Body of pancreas (tissue), 4 donors: Measurements from ENCODE around the gene AMBRA1. TPM values are rescaled to one million over a fixed set of nuclear protein-coding genes. Genes with fewer than 3 reads are reported as not detected.

Source experiments
- ATAC-seq: fragments of 150-250 bp; one replicate; pipeline ENCODE4 v1.9.1; 2016
- DNase-seq, 4 donors: peaks; one replicate each; pipeline ENCODE4 v3.0.0-alpha.2; 2019
- H3K27ac ChIP-seq, 4 donors: fragments of 200-600 bp; sonication (generic); 1 replicate in 3 of 4; 2 replicates in 1 of 4; pipeline versions ENCODE4 v1.5.1 to v1.6.1; 2016 to 2019; ENCODE audit warnings: mild to moderate bottlenecking in 1 of 4, mixed read lengths in 1 of 4, moderate library complexity in 1 of 4
- H3K27me3 ChIP-seq, 2 donors: fragments of 200-600 bp; sonication (generic); one replicate each; pipeline ENCODE4 v1.6.0; 2016; ENCODE audit warnings: mild to moderate bottlenecking in 1 of 2
- H3K36me3 ChIP-seq, 2 donors: fragments of 200-600 bp; sonication (generic); replicated peaks in 1 of 2; 2 replicates each; pipeline ENCODE4 v1.5.1; 2016; ENCODE audit warnings: low read depth in 2 of 2; ENCODE audit not compliant: insufficient read depth in 1 of 2
- H3K4me1 ChIP-seq: fragments of 200-600 bp; sonication (generic); one replicate; pipeline ENCODE4 v1.6.0; 2016
- H3K4me3 ChIP-seq, 2 donors: fragments of 200-600 bp; sonication (generic); 1 replicate in 1 of 2; 2 replicates in 1 of 2; pipeline ENCODE4 v1.5.1; 2016 to 2019
- H3K9me3 ChIP-seq, 3 donors: fragments of 200-600 bp; sonication (generic); 1 replicate in 2 of 3; 2 replicates in 1 of 3; pipeline ENCODE4 v1.5.1; 2016
- CTCF ChIP-seq, 7 experiments: fragments of 450-650 bp in 4 of 7; fragments of 200-600 bp in 3 of 7; sonication (generic) in 3 of 7; IDR thresholded peaks; one replicate each; pipeline ENCODE4 v1.5.1; 2016 to 2019; ENCODE audit warnings: antibody characterized with exemption in 7 of 7
- POLR2A ChIP-seq, 3 donors: fragments of 450-650 bp; IDR thresholded peaks; one replicate each; pipeline ENCODE4 v1.6.1; 2016; ENCODE audit warnings: antibody characterized with exemption in 3 of 3, mild to moderate bottlenecking in 2 of 3
- WGBS, 2 donors: methylation state at CpG; one replicate each; pipeline ENCODE4 v1.1.5; 2017; 5-methylcytosine and 5-hydroxymethylcytosine counted together
- intact Hi-C: fragments of 100-400 bp; cut with DNase I; formaldehyde crosslinking; loops from one replicate; pipeline ENCODE4 v1.15.1; 2023
- total RNA-seq, 2 donors: library from RNA; depleted of rRNA; stranded (reverse); fragments of >200 nt; gene quantifications; one replicate each; pipeline ENCODE4 v1.1.0, GENCODE V29; 2016

The AMBRA1 gene
- total RNA-seq, 2 donors from 2014 or later, result 17.6 to 43.2 TPM

DNA sequence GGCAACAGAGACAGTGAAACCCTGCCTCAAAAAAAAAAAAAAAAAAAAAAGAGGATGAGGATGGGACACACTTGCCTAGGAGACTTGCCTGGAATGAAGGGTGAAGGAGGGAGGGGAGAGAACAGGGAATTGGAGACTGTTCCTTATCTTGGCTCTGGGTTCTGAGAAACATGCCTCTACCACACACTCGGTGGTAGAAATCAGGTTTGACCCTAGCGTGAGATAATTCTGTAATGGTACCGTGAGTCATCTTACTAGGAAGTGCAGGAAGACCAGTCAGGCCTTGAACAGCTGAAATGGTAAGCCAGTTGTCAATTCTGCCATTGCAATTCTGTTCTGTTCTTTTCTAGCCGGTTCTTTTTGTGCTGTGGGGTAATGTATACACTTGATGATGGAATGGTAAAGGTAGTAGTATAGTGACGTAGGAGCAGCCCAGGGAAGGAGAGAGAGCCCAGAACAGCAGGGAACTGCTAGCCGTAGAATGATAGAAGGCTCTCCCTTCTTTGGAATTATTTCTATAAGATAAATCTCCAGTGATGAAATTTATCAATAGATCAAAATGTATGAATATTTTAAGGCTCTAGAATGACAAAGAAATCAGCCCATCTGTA, 3.9 kb upstream of the AMBRA1 start:
- intact Hi-C loops, result no loop called here
- no peak overlapping the region for H3K4me3 ChIP-seq
- no peaks in the 10 kb centered on the region for H3K36me3 ChIP-seq
- DNase-seq (no peak), ATAC-seq (no peak)
- H3K4me1 ChIP-seq, result peaks cover 11% of the 10 kb centered on the region
- no peaks in the 10 kb centered on the region for H3K9me3 ChIP-seq
- no peak overlapping the region for H3K27ac ChIP-seq
- TF ChIP-seq CTCF (IDR thresholded peaks at IDR 0.05), result no peak
- no peak for TF ChIP-seq POLR2A (IDR thresholded peaks at IDR 0.05)
- H3K27me3 ChIP-seq, result no peaks in the 10 kb centered on the region
- WGBS, 2 donors, result 73 to 89% methylated on average over 6 of the region's 6 CpGs

DNA sequence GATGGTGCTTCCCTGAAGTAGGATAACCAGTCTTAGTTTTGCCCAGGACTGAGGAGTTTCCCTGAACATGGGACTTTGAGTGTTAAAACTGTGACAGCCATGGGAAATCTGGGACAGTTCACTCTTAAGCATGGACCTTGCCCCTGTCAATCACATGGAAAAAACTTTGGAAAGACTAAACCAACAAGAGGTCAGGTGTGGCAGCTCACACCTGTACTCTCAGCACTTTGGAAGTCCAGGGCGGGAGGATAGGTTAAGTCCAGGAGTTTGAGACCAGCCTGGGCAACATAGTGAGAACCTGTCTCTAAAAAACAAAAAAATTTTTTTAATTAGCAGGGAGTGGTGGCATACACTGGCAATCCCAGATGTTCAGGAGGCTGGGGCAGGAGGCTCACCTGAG, 3.3 kb upstream of the AMBRA1 start:
- 35 to 45% methylated on average over 1 of the region's 1 CpG for WGBS, 2 donors
- no peak overlapping the region for H3K4me3 ChIP-seq
- intact Hi-C loops, result no loop called here

GRCh38 chr11:46594785-46595184, 962 bp upstream of the AMBRA1 start:
- Histone ChIP-seq H3K4me1 (peaks cover 34% of the 10 kb centered on the region), H3K4me3 (no peak overlapping the region), H3K36me3 (no peaks in the 10 kb centered on the region), H3K27ac (peak overlapping the region in 1 of 4 donors; percentile 72), H3K27me3 (no peaks in the 10 kb centered on the region), H3K9me3 (no peaks in the 10 kb centered on the region)
- DNase-seq, result no peak
- TF ChIP-seq POLR2A (IDR thresholded peaks at IDR 0.05), result no peak
- no peak for TF ChIP-seq CTCF (IDR thresholded peaks at IDR 0.05)
- 92 to 93% methylated on average over 10 of the region's 10 CpGs for WGBS, 2 donors
- ATAC-seq, result no peak
- intact Hi-C loops, result no loop called here

More for the DNA sequence above, 3.3 kb upstream of the AMBRA1 start:
- no peak for ATAC-seq
- TF ChIP-seq CTCF (IDR thresholded peaks at IDR 0.05) (no peak), POLR2A (IDR thresholded peaks at IDR 0.05) (no peak)
- DNase-seq, result peak in 1 of 4 donors; percentile 25
- H3K27ac ChIP-seq, result no peak overlapping the region
- H3K36me3 ChIP-seq, result no peaks in the 10 kb centered on the region
- peaks cover 16% of the 10 kb centered on the region for H3K4me1 ChIP-seq
- no peaks in the 10 kb centered on the region for H3K27me3 ChIP-seq
- H3K9me3 ChIP-seq, result no peaks in the 10 kb centered on the region

- H3K27me3 ChIP-seq, result no peaks in the 10 kb centered on the region
- intact Hi-C loops, result no loop called here
- H3K36me3 ChIP-seq, result no peaks in the 10 kb centered on the region
- H3K27ac ChIP-seq, result peak overlapping the region; percentile 55 to 80 (median 72)
- H3K4me3 ChIP-seq, result peak overlapping the region in 1 of 2 donors; percentile 85
- ATAC-seq (no peak), DNase-seq (no peak)
- no peak for TF ChIP-seq CTCF (IDR thresholded peaks at IDR 0.05)
- TF ChIP-seq POLR2A (IDR thresholded peaks at IDR 0.05), result no peak
- WGBS, 2 donors, result 34 to 41% methylated on average over 3 of the region's 3 CpGs
- H3K9me3 ChIP-seq, result no peaks in the 10 kb centered on the region
- H3K4me1 ChIP-seq, result peaks cover 34% of the 10 kb centered on the region
These were observed 514 bp upstream of the AMBRA1 start for GRCh38 chr11:46594374-46594700.
